GM21360 (cell line): ENCODE data around the gene CRYGA.
"Not testable (repeated sequence)": the region's sequence is repeated elsewhere in the genome, so short reads cannot be mapped to it uniquely, and the experiment has no call there.

Experiments used
- ATAC-seq: cut with Tn5 transposase; IDR thresholded peaks from one replicate; pipeline ENCODE4 v1.9.1; 2021; ENCODE audit warnings: mild to moderate bottlenecking, moderate library complexity; ENCODE audit not compliant: unreplicated experiment

Gene CRYGA

GRCh38 chr2:208128136-208128535, 35.3 kb downstream of the CRYGA start:
- ATAC-seq: no peak

GRCh38 chr2:208127090-208127489, 36.3 kb downstream of the CRYGA start:
- no peak for ATAC-seq

- ATAC-seq: no peak
Measured at GRCh38 chr2:208125251-208125650, 38.1 kb downstream of the CRYGA start.

- ATAC-seq: not testable (repeated sequence)
Measured at GRCh38 chr2:208124013-208124715, 39.2 kb downstream of the CRYGA start, which contains the start of gene CRYGD. TSS of gene CRYGD (minus strand) at chr2:208124524. CDS start at chr2:208124473, 51 bp downstream.

- no peak for ATAC-seq
Measured at GRCh38 chr2:208122248-208122647, 41.1 kb downstream of the CRYGA start.

- ATAC-seq: no peak
Measured at GRCh38 chr2:208118918-208119317, 44.5 kb downstream of the CRYGA start.

GRCh38 chr2:208117390-208117789, 46.0 kb downstream of the CRYGA start:
- not testable (repeated sequence) for ATAC-seq

GRCh38 chr2:208112969-208113368, 50.4 kb downstream of the CRYGA start:
- no peak for ATAC-seq

GRCh38 chr2:208112273-208112745, 51.1 kb downstream of the CRYGA start:
- not testable (repeated sequence) for ATAC-seq
